ENCODE data around the gene MLLT10. TPM values are rescaled to one million over a fixed set of nuclear protein-coding genes. Genes with fewer than 3 reads are reported as not detected.

The MLLT10 gene
- total RNA-seq, 1 experiment from 2014 or later, result 72.3 TPM

DNA sequence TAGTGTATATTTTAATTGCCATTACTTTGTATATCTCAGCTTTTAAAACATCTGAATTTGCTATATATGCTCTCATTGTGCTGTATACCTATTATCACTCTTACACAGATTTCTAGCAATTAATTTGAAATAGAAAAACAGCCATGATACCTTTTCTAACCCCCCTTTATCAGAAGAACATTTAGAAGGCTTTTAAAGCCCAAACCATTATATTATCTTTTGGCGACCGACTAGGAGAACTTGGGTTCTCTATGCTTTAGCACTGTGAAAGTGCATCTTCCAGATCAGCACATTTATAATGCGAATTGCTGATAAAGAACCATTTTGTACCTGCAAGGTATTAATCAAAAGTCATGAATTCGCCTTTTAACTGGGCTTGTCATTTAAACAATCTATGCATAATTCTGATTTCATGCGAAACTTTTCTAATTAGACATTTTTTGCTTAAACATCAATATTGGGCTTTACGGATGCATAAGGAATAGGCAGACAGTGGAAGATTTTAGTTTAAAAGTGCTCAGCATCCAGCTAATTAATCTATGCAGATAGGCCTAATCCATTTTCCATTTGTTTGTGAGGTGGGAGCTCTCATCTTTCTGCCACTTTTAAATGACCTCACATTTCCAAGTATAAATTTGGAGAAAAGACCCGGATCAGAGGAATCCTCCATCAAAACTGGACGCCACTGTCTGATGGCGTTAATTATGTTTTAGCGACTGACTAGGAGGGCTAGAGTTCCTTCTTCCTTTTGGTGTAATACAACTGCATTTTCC is 1.2 kb upstream of the MLLT10 start:
- Histone ChIP-seq H3K79me2 (ENCODE audit: insufficient read depth, low read length) (peaks cover 11% of the 10 kb centered on the region; the same call in 1 of the 2 replicates), H3K79me1 (ENCODE audit: insufficient read depth, low read depth, low read length, poor library complexity, severe bottlenecking) (peaks cover 5% of the 10 kb centered on the region), H2AFZ (ENCODE audit: low read length) (no peak overlapping the region)

More for the DNA sequence above, 1.2 kb upstream of the MLLT10 start:
- Histone ChIP-seq H3K23ac (ENCODE audit: insufficient read length, low read depth, low read length) (peak overlapping the region; percentile 72), H3K27me3 (ENCODE audit: insufficient read depth, low read length) (no peaks in the 10 kb centered on the region), H3K9ac (ENCODE audit: extremely low read depth, insufficient read length, low read length) (peak overlapping the region; percentile 85), H2BK120ac (ENCODE audit: low read depth, low read length, poor library complexity, severe bottlenecking) (no peak overlapping the region), H4K91ac (ENCODE audit: insufficient read length, low read depth, low read length) (no peak overlapping the region), H2BK5ac (ENCODE audit: insufficient read length, low read length) (peak overlapping the region; percentile 60), H4K5ac (ENCODE audit: insufficient read length, low read depth, low read length) (no peak overlapping the region), H3T11ph (ENCODE audit: low read length) (no peak overlapping the region), H2BK15ac (ENCODE audit: low read depth, low read length) (no peak overlapping the region), H2AK5ac (ENCODE audit: insufficient read length, low read length) (no peak overlapping the region), H3K56ac (ENCODE audit: insufficient read length, low read depth, low read length) (no peak overlapping the region), H4K8ac (replicated peaks; ENCODE audit: insufficient read length, low read depth, low read length) (no peak overlapping the region), H3K4me2 (ENCODE audit: insufficient read depth, insufficient read length, low read length) (peak overlapping the region; percentile 99), H2BK12ac (ENCODE audit: insufficient read length, low read depth, low read length) (no peak overlapping the region), H2BK20ac (ENCODE audit: low read depth, low read length, poor library complexity, severe bottlenecking) (no peak overlapping the region), H4K20me1 (ENCODE audit: control insufficient read depth, insufficient read depth, insufficient read length) (no peaks in the 10 kb centered on the region), H3K4ac (ENCODE audit: low read depth, low read length) (no peak overlapping the region), H3K14ac (ENCODE audit: insufficient read depth, low read length) (peak overlapping the region; percentile 97; the same call in 1 of the 2 replicates), H3K27ac (ENCODE audit: insufficient read length, low read depth, low read length) (peak overlapping the region; percentile 91), H3K4me1 (ENCODE audit: insufficient read depth, low read length) (peaks cover 4% of the 10 kb centered on the region; the same call in 1 of the 2 replicates), H3K9me3 (ENCODE audit: control insufficient read depth, low read depth, low read length) (no peaks in the 10 kb centered on the region), H3K23me2 (ENCODE audit: insufficient read length, low read depth, low read length, poor library complexity, severe bottlenecking) (peaks cover 11% of the 10 kb centered on the region), H3K18ac (ENCODE audit: insufficient read length, low read depth, low read length) (peak overlapping the region; percentile 91)
- no peak for DNase-seq
- no peaks in the 10 kb centered on the region; a peak in 1 of 5 replicates for H3K9me3 Mint-ChIP-seq
- WGBS (ENCODE audit: extremely low coverage, insufficient read length, low lambda C conversion rate), result no CpG with 5 or more reads among the region's 10 CpGs
- peak overlapping the region; percentile 74 to 83 for H3K4me3 Mint-ChIP-seq
- no peaks in the 10 kb centered on the region for H3K27me3 Mint-ChIP-seq (ENCODE audit: low read depth)
- peak overlapping the region; percentile 98 to 100 (median 100) for H3K27ac Mint-ChIP-seq
- H3K36me3 Mint-ChIP-seq (ENCODE audit: insufficient read depth in 1 of 3, low read depth in 3 of 3), result peaks cover 5 to 17% (median 12%) of the 10 kb centered on the region in 3 experiments; a peak in 6 of 7 replicates
- TF ChIP-seq, protein P1, sequence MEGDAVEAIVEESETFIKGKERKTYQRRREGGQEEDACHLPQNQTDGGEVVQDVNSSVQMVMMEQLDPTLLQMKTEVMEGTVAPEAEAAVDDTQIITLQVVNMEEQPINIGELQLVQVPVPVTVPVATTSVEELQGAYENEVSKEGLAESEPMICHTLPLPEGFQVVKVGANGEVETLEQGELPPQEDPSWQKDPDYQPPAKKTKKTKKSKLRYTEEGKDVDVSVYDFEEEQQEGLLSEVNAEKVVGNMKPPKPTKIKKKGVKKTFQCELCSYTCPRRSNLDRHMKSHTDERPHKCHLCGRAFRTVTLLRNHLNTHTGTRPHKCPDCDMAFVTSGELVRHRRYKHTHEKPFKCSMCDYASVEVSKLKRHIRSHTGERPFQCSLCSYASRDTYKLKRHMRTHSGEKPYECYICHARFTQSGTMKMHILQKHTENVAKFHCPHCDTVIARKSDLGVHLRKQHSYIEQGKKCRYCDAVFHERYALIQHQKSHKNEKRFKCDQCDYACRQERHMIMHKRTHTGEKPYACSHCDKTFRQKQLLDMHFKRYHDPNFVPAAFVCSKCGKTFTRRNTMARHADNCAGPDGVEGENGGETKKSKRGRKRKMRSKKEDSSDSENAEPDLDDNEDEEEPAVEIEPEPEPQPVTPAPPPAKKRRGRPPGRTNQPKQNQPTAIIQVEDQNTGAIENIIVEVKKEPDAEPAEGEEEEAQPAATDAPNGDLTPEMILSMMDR (conservative IDR thresholded peaks at IDR 0.05), result no peak
- H3K4me1 Mint-ChIP-seq, result peaks cover 42 to 53% of the 10 kb centered on the region in 2 experiments
